Fibroblast of mammary gland (primary cell): ENCODE measurements around the gene GGA2.

Experiments used
- DNase-seq: peaks from one replicate; pipeline ENCODE4 v3.0.0-alpha.2; 2010; ENCODE audit warnings: low read depth
- H3K4me3 ChIP-seq: 2 replicates; pipeline ENCODE4 v1.5.1; 2011; ENCODE audit warnings: low read depth, mild to moderate bottlenecking, low read length, moderate library complexity; ENCODE audit not compliant: control insufficient read depth
- CTCF ChIP-seq: conservative IDR thresholded peaks from 2 replicates; pipeline ENCODE4 v1.5.1; 2011; ENCODE audit warnings: low read depth, low read length, inconsistent platforms; ENCODE audit not compliant: control insufficient read depth, insufficient read depth

Gene GGA2

GRCh38 chr16:23509782-23510163 is 521 bp downstream of the GGA2 start:
- H3K4me3 ChIP-seq = peak overlapping the region; percentile 65
- peak; percentile 29 for DNase-seq
- no peak for TF ChIP-seq CTCF

GRCh38 chr16:23509441-23509754 is 896 bp downstream of the GGA2 start:
- no peak for DNase-seq
- no peak for TF ChIP-seq CTCF
- H3K4me3 ChIP-seq = peak overlapping the region; percentile 65

GRCh38 chr16:23508589-23509440 is 1.5 kb downstream of the GGA2 start:
- H3K4me3 ChIP-seq = peak overlapping the region; percentile 65
- peak; percentile 24 for DNase-seq
- no peak for TF ChIP-seq CTCF

- no peak for TF ChIP-seq CTCF
- no peak overlapping the region for H3K4me3 ChIP-seq
- DNase-seq = no peak
Measured at GRCh38 chr16:23506606-23506994, 3.7 kb downstream of the GGA2 start.

- DNase-seq = no peak
- no peak overlapping the region for H3K4me3 ChIP-seq
- TF ChIP-seq CTCF = no peak
Measured at GRCh38 chr16:23505671-23506605, 4.4 kb downstream of the GGA2 start.

GRCh38 chr16:23505180-23505665 is 5.1 kb downstream of the GGA2 start:
- no peak overlapping the region for H3K4me3 ChIP-seq
- TF ChIP-seq CTCF = no peak
- no peak for DNase-seq
